ENCODE results near the gene SCN9A.

SCN9A gene

DNA sequence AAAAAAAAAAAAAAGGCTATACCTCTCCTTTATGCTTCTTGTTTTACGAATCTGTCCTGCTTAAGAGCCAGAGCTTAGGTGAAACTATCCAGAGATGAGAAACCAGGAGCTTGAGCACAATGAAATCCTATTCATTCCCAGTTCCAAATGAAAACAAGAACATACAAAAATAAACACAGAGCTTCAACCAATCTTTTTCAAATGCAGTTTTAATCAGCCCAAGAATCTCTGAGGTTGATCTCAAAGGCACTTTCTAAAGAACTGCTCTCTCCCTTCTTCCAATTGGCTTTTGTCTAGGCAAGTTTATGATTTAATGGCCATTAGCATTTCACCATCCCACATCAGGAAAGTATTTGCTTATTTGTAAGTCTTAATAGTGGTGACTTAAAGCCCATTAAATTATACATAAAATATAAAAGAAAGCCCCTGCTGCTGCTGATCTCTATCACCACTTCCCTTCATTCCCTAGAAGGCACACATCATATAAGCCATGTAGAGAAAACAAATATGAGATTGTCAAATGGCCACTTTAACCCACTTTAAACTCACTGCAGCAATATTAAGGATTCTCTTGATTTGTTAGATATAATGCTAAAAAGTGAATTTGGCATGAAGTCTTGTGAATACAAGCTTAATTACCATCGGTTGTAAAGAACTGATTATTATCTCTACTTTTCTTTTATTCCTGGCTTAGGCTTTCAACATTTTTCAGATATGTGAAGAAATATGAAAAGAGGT lies 29.3 kb upstream of the SCN9A start:
- H3K4me1 ChIP-seq (ENCODE audit: insufficient read depth, low read length): no peaks in the 10 kb centered on the region
- H3K9me3 ChIP-seq (ENCODE audit: insufficient read depth, low read depth, low read length): no peaks in the 10 kb centered on the region
- no peak overlapping the region for H3K27ac ChIP-seq (ENCODE audit: low read length)
- no peaks in the 10 kb centered on the region for H3K27me3 ChIP-seq (ENCODE audit: insufficient read depth, low read length)
- no peaks in the 10 kb centered on the region for H3K36me3 ChIP-seq (ENCODE audit: insufficient read depth, low read depth, low read length)
- no peak overlapping the region for H3K4me3 ChIP-seq (ENCODE audit: low read length)
- no peak overlapping the region for H3K9ac ChIP-seq (ENCODE audit: low read depth, low read length)

DNA sequence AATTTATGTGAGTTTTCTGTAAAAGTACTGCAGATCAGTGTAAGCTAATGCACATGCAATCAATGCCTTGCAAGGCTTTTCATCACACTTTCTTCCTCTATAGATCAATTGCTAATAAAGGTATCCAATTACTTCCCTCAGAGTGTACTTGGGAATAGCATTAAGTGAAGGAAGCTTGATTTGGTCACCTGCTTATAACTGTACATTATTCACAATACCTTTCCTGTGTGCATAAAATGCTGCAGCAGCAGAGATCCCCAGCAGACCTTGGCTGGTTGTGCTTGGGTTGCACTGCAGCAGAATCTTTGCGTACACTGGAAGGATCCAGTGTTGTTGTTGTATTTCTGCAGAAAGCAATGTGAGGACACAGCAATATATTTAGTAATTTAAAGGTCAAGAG lies 18.5 kb upstream of the SCN9A start:
- Histone ChIP-seq H3K27me3 (ENCODE audit: insufficient read depth, low read length) (no peaks in the 10 kb centered on the region), H3K4me1 (ENCODE audit: insufficient read depth, low read length) (no peaks in the 10 kb centered on the region), H3K4me3 (ENCODE audit: low read length) (no peak overlapping the region), H3K27ac (ENCODE audit: low read length) (no peak overlapping the region), H3K36me3 (ENCODE audit: insufficient read depth, low read depth, low read length) (no peaks in the 10 kb centered on the region), H3K9me3 (ENCODE audit: insufficient read depth, low read depth, low read length) (no peaks in the 10 kb centered on the region), H3K9ac (ENCODE audit: low read depth, low read length) (no peak overlapping the region)

DNA sequence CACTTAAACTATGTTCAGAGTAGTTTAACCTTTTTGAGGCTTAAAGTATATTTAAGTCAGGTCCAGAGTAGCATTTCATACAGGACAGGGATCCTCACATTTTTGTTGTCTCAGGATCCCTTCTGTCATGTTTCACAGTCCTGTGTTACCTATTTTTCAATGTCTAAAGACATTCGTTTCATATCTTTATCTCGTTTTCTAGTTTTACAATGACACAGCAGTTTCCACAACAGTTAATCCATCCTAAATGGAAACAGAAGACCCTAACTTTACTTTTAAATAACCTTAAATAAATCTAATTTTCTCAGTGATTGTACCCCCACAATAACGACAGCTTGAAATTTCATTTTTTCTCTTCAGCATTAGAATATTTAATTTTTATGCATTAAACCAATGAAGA lies 17.3 kb upstream of the SCN9A start:
- no peak overlapping the region for H3K4me3 ChIP-seq (ENCODE audit: low read length)
- H3K4me1 ChIP-seq (ENCODE audit: insufficient read depth, low read length): no peaks in the 10 kb centered on the region
- no peaks in the 10 kb centered on the region for H3K9me3 ChIP-seq (ENCODE audit: insufficient read depth, low read depth, low read length)
- H3K27ac ChIP-seq (ENCODE audit: low read length): no peak overlapping the region
- no peaks in the 10 kb centered on the region for H3K36me3 ChIP-seq (ENCODE audit: insufficient read depth, low read depth, low read length)
- no peak overlapping the region for H3K9ac ChIP-seq (ENCODE audit: low read depth, low read length)
- no peaks in the 10 kb centered on the region for H3K27me3 ChIP-seq (ENCODE audit: insufficient read depth, low read length)

DNA sequence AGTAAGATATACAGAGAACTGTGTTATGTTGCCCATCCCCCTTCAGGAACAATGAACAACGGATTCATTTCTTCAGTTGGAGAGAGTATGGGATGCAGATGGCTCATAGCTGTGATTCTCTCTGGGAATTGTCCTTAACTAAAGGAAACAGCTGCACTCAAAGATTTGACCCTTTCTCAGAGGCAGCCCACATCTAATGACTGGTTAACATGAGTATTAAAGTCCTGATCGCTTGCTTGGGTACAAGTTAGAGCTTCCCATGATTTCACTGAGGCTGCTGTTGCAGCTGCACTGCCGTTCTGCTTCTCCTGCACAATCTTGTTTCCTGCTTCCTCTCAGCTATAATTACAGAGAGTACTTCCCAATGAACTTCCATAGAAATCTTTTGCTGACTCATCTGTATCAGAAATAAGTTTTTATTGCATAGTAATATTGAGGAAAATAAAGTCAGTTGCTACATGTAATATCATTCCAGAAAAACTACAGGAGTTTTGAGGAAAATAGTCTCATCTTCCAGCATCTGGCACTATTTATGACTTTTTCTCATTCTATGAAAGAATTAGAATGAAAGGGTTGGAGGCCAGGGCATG lies 12.8 kb upstream of the SCN9A start:
- no peak overlapping the region for H3K9ac ChIP-seq (ENCODE audit: low read depth, low read length)
- no peak overlapping the region for H3K27ac ChIP-seq (ENCODE audit: low read length)
- no peaks in the 10 kb centered on the region for H3K4me1 ChIP-seq (ENCODE audit: insufficient read depth, low read length)
- no peaks in the 10 kb centered on the region for H3K27me3 ChIP-seq (ENCODE audit: insufficient read depth, low read length)
- H3K9me3 ChIP-seq (ENCODE audit: insufficient read depth, low read depth, low read length): no peaks in the 10 kb centered on the region
- no peak overlapping the region for H3K4me3 ChIP-seq (ENCODE audit: low read length)
- no peaks in the 10 kb centered on the region for H3K36me3 ChIP-seq (ENCODE audit: insufficient read depth, low read depth, low read length)

DNA sequence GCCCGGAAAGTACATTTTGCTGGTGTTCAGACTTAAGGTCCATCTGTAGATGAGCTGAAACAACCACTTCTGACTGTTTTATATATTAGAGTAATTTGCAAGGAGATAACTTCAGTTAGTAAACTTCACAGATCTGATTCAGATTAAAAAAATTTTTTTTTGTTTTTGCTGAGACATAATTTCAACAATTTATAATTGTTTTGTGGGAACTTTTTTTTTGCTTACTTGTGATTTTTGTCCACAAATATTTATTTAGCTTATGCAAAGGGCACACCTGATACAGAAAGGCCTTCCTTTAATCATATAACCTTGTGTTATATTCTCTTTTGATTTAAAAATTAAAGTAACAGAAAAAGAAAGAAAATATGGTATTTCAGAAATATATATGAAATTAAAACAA lies 9.6 kb upstream of the SCN9A start:
- H3K4me3 ChIP-seq (ENCODE audit: low read length): no peak overlapping the region
- no peak overlapping the region for H3K27ac ChIP-seq (ENCODE audit: low read length)
- no peaks in the 10 kb centered on the region for H3K4me1 ChIP-seq (ENCODE audit: insufficient read depth, low read length)
- H3K9me3 ChIP-seq (ENCODE audit: insufficient read depth, low read depth, low read length): no peaks in the 10 kb centered on the region
- no peak overlapping the region for H3K9ac ChIP-seq (ENCODE audit: low read depth, low read length)
- H3K36me3 ChIP-seq (ENCODE audit: insufficient read depth, low read depth, low read length): no peaks in the 10 kb centered on the region
- no peaks in the 10 kb centered on the region for H3K27me3 ChIP-seq (ENCODE audit: insufficient read depth, low read length)

DNA sequence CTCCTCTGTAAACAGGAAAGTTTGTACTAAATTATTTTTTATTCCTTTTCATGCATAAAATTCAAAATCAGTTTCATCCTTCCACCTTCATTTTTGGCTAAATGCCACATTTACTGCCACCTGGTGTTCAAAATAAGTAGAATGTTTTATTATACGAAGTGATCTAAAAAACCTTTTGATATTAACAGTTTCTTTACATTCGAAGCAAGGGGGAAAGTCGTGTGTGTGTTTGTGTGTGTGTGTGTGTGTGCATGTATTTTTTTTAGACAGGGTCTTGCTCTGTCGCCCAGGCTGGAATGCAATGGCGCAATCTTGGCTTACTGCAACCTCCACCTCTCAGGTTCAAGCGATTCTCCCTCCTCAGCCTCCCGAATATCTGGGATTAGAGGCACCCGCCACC lies 9.0 kb upstream of the SCN9A start:
- Histone ChIP-seq H3K27me3 (ENCODE audit: insufficient read depth, low read length) (no peaks in the 10 kb centered on the region), H3K36me3 (ENCODE audit: insufficient read depth, low read depth, low read length) (no peaks in the 10 kb centered on the region), H3K4me3 (ENCODE audit: low read length) (no peak overlapping the region), H3K9me3 (ENCODE audit: insufficient read depth, low read depth, low read length) (no peaks in the 10 kb centered on the region), H3K9ac (ENCODE audit: low read depth, low read length) (no peak overlapping the region), H3K4me1 (ENCODE audit: insufficient read depth, low read length) (no peaks in the 10 kb centered on the region), H3K27ac (ENCODE audit: low read length) (no peak overlapping the region)

DNA sequence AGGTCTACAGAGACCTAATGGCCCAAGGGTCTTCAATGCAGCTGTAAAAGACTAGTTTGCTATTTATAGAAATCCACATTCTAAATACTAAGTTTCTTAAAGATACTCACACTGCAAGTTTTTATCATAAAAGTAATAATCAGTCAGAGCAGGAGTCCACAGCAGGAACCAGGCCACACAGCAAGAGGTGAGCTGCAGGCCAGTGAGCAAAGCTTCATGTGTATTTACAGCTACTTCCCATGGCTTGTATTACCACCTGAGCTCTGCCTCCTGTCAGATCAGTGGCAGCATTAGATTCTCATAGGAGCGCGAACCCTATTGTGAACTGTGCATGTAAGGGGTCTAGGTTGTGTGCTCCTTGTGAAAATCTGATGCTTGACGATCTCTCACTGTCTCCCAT lies 6.7 kb upstream of the SCN9A start:
- no peak overlapping the region for H3K27ac ChIP-seq (ENCODE audit: low read length)
- no peaks in the 10 kb centered on the region for H3K4me1 ChIP-seq (ENCODE audit: insufficient read depth, low read length)
- no peaks in the 10 kb centered on the region for H3K9me3 ChIP-seq (ENCODE audit: insufficient read depth, low read depth, low read length)
- H3K4me3 ChIP-seq (ENCODE audit: low read length): no peak overlapping the region
- no peak overlapping the region for H3K9ac ChIP-seq (ENCODE audit: low read depth, low read length)
- H3K36me3 ChIP-seq (ENCODE audit: insufficient read depth, low read depth, low read length): no peaks in the 10 kb centered on the region
- peaks cover 7% of the 10 kb centered on the region for H3K27me3 ChIP-seq (ENCODE audit: insufficient read depth, low read length)

DNA sequence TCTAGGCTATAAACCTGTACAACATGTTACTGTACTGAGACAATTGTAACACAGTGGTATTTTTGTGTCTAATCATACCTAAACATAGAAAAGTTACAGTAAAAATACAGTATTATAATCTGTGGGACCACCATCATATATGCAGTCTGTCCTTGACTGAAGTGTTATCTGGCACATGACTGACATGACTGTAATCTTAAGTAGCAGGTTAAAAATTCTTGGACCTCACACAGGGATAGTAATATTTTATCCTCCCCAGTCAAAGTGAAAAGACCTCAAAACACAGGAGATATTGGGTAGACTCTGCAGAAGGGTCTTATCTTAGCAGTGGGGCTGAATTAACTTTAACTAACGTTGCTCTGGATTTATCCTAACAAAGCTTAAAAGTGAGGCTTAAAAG lies 4.9 kb upstream of the SCN9A start:
- no peak overlapping the region for H3K9ac ChIP-seq (ENCODE audit: low read depth, low read length)
- no peaks in the 10 kb centered on the region for H3K4me1 ChIP-seq (ENCODE audit: insufficient read depth, low read length)
- no peak overlapping the region for H3K4me3 ChIP-seq (ENCODE audit: low read length)
- no peaks in the 10 kb centered on the region for H3K9me3 ChIP-seq (ENCODE audit: insufficient read depth, low read depth, low read length)
- H3K27ac ChIP-seq (ENCODE audit: low read length): no peak overlapping the region
- peaks cover 17% of the 10 kb centered on the region for H3K27me3 ChIP-seq (ENCODE audit: insufficient read depth, low read length)
- H3K36me3 ChIP-seq (ENCODE audit: insufficient read depth, low read depth, low read length): no peaks in the 10 kb centered on the region

DNA sequence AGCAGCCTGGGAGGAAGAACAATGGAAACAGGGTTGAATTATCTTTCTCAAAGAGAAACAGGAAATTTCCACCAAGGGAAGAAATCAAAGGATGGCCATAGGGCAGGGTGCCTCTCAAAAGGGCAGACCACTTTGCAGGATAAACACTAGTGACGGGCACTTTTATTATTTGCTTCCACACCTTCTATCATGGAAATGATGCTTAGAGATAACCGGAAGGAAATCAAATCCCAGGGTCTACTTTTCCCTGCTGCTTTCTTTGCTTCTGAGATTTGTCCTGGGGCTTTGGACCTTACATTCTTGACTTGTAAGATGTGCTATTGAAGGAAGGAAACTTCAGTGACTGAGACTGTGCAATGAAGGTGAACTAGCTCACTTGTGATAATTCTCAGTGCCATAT lies 1.1 kb upstream of the SCN9A start:
- Histone ChIP-seq H3K36me3 (ENCODE audit: insufficient read depth, low read depth, low read length) (no peaks in the 10 kb centered on the region), H3K27me3 (ENCODE audit: insufficient read depth, low read length) (peaks cover 26% of the 10 kb centered on the region), H3K27ac (ENCODE audit: low read length) (no peak overlapping the region), H3K9ac (ENCODE audit: low read depth, low read length) (peak overlapping the region; percentile 36; the same call in 1 of the 2 replicates), H3K9me3 (ENCODE audit: insufficient read depth, low read depth, low read length) (no peaks in the 10 kb centered on the region), H3K4me1 (ENCODE audit: insufficient read depth, low read length) (peaks cover 19% of the 10 kb centered on the region), H3K4me3 (ENCODE audit: low read length) (peak overlapping the region; percentile 98)

DNA sequence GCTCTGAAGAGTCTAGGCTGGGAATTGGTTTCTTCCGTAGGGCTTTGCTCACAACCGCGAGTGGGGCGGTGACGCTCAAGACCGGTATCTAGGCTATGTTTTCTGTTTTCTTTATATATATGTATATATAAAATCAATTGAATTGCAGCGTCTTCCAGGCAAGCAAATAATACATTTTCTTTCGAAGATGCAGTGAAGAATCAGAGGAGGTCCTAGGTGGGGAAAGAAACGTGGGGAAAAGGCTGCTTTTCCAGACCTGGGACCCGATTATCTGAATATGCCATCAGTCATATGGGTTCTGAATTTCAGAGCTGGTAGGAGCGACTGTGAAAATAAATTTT lies 714 bp upstream of the SCN9A start:
- H3K27me3 ChIP-seq (ENCODE audit: insufficient read depth, low read length): peaks cover 26% of the 10 kb centered on the region
- peaks cover 19% of the 10 kb centered on the region for H3K4me1 ChIP-seq (ENCODE audit: insufficient read depth, low read length)
- H3K27ac ChIP-seq (ENCODE audit: low read length): no peak overlapping the region
- peak overlapping the region; percentile 66; the same call in 1 of the 2 replicates for H3K9ac ChIP-seq (ENCODE audit: low read depth, low read length)
- peak overlapping the region; percentile 98 for H3K4me3 ChIP-seq (ENCODE audit: low read length)
- no peaks in the 10 kb centered on the region for H3K36me3 ChIP-seq (ENCODE audit: insufficient read depth, low read depth, low read length)
- no peaks in the 10 kb centered on the region for H3K9me3 ChIP-seq (ENCODE audit: insufficient read depth, low read depth, low read length)

DNA sequence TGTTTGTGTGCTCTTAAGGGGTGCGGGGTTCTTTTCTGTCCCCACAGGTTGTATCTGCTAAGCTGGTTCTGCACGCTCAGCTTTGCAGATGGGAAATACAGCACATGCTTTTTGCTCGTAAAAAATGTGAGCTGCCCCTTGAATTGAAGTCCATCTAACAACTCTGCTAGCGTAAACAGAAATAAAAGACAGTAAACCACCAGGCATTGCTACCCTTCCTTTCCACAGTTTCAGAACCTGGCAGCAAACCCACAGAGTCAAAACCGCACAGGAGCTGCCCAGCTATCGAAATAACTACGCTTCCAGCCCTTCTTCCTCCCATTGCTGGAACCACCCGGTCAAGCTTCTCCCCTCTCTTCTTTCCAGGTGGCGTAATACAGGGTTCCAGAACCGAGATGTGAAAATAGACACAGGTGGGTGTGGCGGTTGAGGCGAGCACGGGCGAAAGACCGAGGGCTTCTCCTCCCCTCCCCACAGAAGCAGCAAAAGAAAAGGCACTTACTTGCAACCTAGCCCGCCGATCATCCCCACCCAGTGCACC lies 479 bp downstream of the SCN9A start:
- peaks cover 26% of the 10 kb centered on the region for H3K27me3 ChIP-seq (ENCODE audit: insufficient read depth, low read length)
- no peaks in the 10 kb centered on the region for H3K36me3 ChIP-seq (ENCODE audit: insufficient read depth, low read depth, low read length)
- H3K27ac ChIP-seq (ENCODE audit: low read length): no peak overlapping the region
- peak overlapping the region; percentile 63; the same call in 1 of the 2 replicates for H3K9ac ChIP-seq (ENCODE audit: low read depth, low read length)
- H3K4me1 ChIP-seq (ENCODE audit: insufficient read depth, low read length): peaks cover 19% of the 10 kb centered on the region
- no peaks in the 10 kb centered on the region for H3K9me3 ChIP-seq (ENCODE audit: insufficient read depth, low read depth, low read length)
- peak overlapping the region; percentile 98 for H3K4me3 ChIP-seq (ENCODE audit: low read length)

DNA sequence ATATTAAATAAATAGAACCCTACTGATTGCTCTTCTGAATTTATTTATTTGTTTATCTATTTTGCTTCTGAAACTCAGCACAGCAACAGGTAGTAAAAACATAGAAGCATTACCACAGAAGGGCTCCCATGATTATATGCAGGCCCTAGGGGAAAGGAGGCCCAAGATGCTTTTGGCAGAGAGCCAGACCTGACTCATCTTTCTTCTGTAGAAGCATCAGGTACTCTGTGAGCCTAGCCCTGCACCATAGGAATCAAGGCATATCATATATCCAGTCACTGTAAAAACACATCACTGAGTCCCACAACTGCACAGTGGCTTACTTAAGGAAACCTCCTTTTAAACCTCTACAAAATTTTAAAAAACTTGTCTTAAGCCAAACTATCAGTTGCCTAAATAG lies 1.8 kb downstream of the SCN9A start:
- H3K27me3 ChIP-seq (ENCODE audit: insufficient read depth, low read length): peaks cover 26% of the 10 kb centered on the region
- H3K4me3 ChIP-seq (ENCODE audit: low read length): no peak overlapping the region
- H3K9ac ChIP-seq (ENCODE audit: low read depth, low read length): no peak overlapping the region
- no peak overlapping the region for H3K27ac ChIP-seq (ENCODE audit: low read length)
- no peaks in the 10 kb centered on the region for H3K9me3 ChIP-seq (ENCODE audit: insufficient read depth, low read depth, low read length)
- no peaks in the 10 kb centered on the region for H3K36me3 ChIP-seq (ENCODE audit: insufficient read depth, low read depth, low read length)
- peaks cover 19% of the 10 kb centered on the region for H3K4me1 ChIP-seq (ENCODE audit: insufficient read depth, low read length)
